GM06990 (cell line): ENCODE results near the gene NUDC.

Source experiments
- DNase-seq: peaks from one replicate; pipeline ENCODE4 v3.0.0-alpha.2; 2011; ENCODE audit not compliant: insufficient read length; ENCODE audit errors: extremely low read depth
- H3K27me3 ChIP-seq: replicated peaks from 2 replicates; pipeline ENCODE4 v1.6.0; 2011; ENCODE audit warnings: low read length; ENCODE audit not compliant: control insufficient read depth, insufficient read depth
- H3K36me3 ChIP-seq: 2 replicates; pipeline ENCODE4 v1.5.1; 2011; ENCODE audit warnings: low read length; ENCODE audit not compliant: control insufficient read depth, insufficient read depth
- H3K4me3 ChIP-seq: replicated peaks from 2 replicates; pipeline ENCODE4 v1.5.1; 2011; ENCODE audit warnings: low read depth, mild to moderate bottlenecking, control low read depth, low read length
- TF ChIP-seq, protein P1 (sequence below): IDR thresholded peaks from 2 replicates; pipeline ENCODE4 v1.5.1; 2011; ENCODE audit warnings: low read length, control low read depth, mild to moderate bottlenecking, inconsistent platforms; ENCODE audit not compliant: insufficient read depth, poor library complexity, severe bottlenecking

The NUDC gene

DNA sequence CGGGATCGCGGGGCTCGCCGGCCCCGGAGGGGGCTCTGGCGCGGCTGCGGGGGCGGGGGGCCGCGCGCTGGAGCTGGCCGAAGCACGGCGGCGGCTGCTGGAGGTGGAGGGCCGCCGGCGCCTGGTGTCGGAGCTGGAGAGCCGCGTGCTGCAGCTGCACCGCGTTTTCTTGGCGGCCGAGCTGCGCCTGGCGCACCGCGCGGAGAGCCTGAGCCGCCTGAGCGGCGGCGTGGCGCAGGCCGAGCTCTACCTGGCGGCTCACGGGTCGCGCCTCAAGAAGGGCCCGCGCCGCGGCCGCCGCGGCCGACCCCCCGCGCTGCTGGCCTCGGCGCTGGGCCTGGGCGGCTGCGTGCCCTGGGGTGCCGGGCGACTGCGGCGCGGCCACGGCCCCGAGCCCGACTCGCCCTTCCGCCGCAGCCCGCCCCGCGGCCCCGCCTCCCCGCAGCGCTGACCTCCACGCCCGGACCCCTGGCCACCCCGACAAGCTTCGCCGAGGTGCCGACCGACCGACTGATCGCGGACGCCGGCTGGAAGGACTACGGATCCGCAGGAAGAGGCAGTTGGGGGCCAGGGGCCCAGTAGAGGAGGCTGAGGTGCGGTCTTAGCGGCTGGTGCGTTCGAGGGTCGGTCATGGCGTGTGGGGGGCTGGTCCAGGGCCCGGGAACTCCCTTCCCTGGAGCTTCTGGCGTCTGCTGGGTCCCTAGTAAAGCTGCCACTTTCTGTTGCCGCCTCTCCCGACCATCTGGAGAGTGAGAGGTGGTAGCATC is 72.7 kb downstream of the NUDC start:
- Histone ChIP-seq H3K36me3 (no peaks in the 10 kb centered on the region), H3K27me3 (peaks cover 3% of the 10 kb centered on the region), H3K4me3 (no peak overlapping the region)
- TF ChIP-seq, protein P1, sequence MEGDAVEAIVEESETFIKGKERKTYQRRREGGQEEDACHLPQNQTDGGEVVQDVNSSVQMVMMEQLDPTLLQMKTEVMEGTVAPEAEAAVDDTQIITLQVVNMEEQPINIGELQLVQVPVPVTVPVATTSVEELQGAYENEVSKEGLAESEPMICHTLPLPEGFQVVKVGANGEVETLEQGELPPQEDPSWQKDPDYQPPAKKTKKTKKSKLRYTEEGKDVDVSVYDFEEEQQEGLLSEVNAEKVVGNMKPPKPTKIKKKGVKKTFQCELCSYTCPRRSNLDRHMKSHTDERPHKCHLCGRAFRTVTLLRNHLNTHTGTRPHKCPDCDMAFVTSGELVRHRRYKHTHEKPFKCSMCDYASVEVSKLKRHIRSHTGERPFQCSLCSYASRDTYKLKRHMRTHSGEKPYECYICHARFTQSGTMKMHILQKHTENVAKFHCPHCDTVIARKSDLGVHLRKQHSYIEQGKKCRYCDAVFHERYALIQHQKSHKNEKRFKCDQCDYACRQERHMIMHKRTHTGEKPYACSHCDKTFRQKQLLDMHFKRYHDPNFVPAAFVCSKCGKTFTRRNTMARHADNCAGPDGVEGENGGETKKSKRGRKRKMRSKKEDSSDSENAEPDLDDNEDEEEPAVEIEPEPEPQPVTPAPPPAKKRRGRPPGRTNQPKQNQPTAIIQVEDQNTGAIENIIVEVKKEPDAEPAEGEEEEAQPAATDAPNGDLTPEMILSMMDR = no peak
- no peak for DNase-seq

DNA sequence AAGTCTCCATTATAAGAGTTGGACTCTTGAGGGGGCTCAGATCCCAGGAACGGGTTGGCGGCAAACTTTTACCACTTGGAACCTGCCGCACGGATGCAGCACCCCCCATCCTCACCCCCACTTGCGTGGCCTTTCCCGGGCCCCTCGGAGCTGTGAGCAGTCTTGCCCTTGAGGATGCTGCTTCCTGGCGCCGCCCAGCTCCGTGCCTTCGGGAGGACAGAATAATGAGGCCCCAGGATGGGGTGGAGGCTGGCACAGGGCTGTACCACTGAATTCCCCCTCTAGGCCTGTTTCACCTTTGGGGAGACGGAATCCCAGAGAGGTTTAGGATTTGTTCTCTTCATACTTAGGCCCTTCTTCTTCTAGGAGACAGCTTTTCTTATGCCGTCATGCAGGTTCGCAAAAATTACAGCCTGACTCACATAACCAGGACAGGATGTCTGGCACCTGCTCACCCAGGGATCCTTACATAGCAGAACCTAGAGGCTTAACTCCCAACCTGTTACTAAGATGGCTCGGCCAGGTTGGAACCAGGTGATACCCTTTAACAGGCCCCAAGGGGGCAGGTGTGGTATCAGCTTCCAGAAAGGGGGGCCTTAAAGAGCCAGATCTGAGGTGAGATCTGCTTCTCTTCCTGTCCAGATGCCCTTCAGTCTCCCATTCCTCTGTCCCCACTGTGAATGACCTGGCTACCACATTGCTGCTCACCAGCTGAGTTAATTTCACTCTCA is 73.4 kb downstream of the NUDC start:
- Histone ChIP-seq H3K27me3 (peaks cover 3% of the 10 kb centered on the region), H3K4me3 (no peak overlapping the region), H3K36me3 (no peaks in the 10 kb centered on the region)
- no peak for DNase-seq
- TF ChIP-seq, protein P1 = no peak

DNA sequence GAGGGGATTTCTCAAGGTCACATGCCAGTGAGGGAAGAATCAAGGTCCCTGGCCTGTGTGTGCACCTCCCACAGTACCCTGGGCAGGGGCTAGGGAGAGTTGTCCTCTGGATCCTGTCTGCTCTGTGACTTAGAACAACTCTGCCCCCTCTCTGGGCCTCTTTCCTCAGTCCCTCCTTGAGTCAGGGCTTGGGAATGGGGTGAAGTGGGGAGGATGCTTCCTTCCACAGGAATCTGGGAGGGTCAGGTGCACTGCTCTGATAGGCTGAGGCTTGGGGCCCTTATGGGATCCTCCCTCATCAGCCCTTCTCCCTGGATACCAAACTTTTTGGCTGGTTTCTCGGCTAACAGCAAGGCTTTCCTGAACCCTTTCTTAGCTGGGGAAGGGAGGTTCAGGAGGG is 74.5 kb downstream of the NUDC start:
- Histone ChIP-seq H3K36me3 (no peaks in the 10 kb centered on the region), H3K4me3 (no peak overlapping the region), H3K27me3 (peaks cover 3% of the 10 kb centered on the region)
- TF ChIP-seq, protein P1 = no peak
- no peak for DNase-seq
